HG03521 (cell line): ENCODE data around the gene CNNM3.

ENCODE experiments used
- ATAC-seq: cut with Tn5 transposase; IDR thresholded peaks from one replicate; pipeline ENCODE4 v1.9.1; 2021; ENCODE audit warnings: mild to moderate bottlenecking, moderate library complexity; ENCODE audit not compliant: unreplicated experiment

CNNM3 gene

DNA sequence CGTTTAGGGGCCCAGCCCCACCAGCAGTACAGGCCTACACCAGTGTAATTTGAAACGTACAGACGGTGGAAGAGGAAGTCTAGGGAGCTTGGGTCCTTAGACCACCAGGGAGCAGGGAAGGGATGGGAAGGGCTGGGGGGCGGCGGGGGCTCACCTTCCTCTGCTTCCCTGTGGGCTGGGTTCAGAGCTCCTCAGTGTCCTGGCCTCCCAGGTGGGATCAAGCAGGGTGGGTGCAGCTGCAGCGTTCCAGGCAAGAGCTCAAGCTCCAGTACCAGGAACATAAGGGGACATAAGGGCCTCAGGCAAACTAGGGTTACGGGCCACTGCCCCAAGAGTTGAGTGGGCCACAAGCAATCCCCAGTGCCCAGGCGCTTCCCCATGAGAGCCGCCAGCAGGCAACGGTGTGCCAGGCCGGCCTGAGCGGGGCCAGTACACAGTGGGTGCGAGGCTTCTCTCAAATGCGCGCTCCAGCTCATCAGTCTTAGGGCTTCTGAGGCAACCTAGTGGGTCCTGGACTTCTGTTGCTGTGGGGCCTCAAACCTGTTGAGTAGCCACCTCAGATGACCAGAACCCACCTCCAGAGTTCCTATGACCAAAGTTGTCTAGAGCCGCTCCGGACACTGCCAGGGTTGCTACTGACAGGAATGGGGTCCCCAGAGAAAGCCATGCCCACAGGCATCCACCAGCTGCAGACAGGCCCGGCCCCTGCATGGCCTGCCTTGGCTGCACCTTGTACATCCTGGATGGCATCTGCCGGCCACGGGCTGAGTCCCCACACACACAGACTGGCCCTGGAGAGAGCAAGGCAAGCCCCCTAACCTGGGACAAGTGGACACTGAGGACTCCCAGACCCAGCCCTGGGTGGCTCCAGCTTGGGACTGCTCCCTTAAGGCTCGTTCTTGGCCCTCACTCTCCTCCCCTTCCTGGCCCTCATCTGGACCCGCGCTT is 22.6 kb downstream of the CNNM3 start:
- ATAC-seq: peak; percentile 5

DNA sequence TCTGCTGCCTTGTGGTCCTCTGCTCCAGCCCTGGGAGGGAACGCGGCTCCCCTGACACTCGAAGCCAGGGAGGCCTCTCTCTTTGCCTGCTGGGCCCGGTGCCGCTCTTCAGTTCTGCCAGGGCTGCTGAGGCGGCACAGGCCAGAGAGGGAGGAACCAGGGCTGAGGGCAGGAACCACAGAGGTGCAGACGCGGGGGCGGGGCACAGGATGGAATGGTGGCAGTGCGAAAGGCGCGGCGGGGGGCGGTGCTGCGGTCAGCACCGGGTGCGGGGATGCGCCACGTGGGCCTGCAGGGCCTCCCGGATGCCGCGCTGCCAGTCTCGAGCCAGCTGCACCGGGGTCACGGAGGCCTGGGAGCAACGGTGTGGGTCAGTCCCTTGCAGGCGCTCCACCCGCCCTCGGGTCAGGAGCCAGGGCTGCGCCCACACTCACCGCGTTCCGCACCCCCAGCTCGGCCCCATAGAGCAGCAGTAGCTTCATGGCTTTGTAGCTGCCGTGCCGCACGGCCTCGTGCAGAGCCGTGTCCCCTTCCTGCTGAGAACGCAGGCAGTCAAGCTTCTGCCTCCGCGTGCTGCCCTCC is 23.3 kb downstream of the CNNM3 start:
- ATAC-seq: peak; percentile 57

DNA sequence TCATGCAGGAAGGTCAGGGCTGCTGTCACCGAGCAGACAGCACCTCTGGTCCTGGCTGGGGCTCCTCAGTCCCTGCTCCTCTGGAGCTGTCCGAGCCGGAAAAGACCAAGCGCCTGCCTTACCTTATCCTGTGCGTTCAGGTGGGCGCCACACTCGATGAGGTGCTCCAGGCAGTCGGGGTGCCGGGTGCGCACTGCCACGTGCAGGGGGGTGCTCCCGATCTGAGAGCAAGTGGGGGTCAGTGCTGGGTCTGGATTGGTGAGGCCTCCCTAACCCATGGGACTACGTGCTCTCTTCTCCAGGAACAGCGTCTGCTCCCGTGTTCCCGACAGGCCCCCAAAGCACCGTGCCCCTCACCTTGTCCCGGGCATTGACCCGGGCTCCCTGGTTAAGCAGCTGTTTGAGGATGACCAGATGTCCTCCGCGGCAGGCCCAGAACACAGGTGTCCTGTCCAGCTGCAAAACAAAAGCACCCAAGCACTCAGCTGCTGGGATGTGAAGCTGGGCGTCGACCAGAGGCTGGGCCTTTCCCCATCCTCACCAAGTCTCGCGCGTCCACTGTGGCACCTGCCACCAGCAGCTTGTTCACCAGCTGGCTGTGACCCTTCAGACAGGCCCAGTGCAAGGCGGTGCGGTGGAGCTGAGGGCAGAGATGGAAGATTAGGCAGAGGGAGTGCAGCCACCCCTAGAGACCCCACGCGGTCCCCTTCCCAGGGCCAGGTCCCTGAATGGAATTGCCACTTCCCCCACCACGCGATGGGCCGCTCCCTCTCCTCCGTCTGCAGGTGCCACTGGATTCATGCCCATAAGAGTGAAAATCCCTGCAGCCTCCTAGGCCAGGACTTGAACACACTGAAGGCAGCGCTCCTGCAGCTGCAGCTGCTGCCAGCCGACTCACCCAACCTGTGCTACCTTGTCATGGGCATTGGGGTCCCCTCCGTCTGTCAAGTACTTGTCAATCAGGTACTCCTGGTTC is 24.1 kb downstream of the CNNM3 start:
- no peak for ATAC-seq

DNA sequence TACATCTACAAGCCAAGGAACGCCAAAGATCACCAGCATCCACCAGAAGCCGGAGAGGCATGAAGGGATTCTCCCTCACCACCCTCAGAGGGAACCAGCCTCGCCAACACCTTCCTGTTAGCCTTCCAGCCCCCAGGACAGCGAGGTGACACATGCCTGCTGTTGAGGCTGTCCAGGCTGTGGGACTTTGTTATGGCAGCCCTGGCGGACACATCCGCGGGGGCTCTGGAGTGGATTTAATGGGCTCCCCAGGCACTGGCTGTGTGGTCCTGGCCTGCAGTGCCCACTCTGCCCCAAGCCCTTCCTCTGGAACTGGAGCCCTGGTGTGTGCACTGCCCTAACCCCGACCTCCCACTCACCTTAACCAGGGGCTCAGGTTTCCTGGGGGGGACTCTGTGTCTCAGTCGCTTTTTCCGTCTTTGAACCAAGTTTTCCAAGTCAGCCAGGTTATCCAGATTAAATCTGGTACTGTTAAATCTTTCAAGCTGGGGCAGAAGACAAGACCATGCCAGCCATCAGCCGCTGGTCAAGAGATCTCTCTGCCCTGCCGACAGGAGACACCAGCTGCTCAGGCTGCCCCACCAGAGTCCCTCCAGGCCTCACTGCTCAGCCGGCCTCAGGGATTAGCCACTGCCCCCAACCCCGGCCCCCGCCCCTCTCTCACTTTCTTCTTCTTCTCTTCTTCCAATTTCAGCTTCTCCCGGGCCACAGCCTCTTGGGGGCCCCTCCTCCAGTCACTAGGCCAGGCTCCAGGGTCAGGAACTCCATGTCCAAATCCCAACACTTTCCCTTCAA is 25.8 kb downstream of the CNNM3 start:
- ATAC-seq: no peak

DNA sequence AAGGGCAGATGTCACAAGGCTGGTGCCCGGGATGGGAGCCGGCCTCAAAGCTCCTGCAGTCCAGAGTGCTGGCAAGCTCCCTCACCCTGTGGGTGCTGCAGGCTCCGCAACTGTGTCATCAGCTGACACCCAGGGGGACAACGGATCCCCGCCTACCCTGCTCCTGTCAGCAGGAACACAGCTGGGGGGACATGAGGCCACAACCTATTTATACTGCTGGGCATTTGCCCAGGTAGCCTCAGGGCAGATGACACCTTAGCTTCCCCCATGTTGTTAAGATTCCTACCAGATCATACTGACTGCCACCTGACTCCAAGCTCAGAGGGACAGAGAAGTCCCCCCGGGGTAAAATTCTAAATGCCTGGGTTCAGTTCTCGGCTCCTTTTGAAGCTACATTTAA is 26.5 kb downstream of the CNNM3 start:
- no peak for ATAC-seq

DNA sequence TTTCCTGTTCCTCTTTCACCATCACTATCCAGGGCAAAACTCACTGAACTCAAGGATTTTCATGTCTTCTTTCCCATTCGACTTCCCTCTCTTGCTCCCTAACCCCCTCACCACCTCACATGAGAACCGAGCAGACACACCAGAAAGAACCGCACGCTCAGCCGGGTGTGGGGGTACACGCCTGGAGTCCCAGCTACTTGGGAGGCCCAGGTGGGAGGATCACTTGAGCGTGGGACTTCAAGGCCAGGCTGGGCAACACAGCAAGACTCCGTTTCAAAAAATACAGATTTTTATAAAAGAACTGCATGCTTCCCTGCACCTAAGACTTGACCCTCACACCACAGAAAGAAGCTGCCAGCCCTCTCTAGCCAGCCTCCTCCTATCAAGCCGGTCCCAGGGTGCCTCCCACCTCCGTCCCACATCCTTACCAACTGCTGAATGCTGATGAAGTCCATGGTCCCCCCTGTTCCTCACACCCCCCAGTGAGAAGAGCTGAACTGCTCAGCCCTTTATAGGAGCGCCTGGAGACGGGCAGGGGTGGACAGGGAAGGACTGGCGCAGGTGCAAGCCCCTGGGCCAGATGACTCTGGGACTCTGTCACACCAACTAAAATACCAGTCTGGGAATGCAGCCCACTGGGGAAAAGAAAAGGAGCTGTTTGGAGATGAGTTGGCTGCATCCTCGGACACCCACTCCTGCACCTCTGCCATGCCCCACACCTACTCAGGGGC is 27.6 kb downstream of the CNNM3 start, which contains the start of gene ANKRD23:
ANKRD23 (minus strand) TSS at position 484 of the 731 bp plus-strand sequence; CDS start at position 455, 29 bp downstream.
- no peak for ATAC-seq

DNA sequence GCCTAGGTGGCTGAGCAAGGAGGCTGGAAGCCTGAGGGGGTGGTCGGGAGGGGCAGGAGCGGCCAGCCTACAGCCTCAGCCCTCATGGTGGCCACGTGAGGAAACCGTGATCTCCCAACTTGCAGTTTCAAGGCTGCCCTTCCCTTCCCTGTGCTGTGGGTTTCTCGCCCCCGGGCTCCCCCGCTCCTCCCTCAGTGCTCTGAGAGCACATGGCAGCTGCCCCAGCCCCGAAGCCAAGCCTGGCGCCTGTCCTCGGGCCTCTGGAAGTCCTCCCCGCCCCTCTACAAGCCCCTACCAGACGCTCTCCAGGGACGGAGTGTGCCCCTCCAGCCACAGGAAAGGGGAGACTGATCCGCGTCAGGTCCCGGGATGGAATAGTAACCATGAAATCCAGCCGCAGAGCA is 28.3 kb downstream of the CNNM3 start:
- ATAC-seq: no peak

DNA sequence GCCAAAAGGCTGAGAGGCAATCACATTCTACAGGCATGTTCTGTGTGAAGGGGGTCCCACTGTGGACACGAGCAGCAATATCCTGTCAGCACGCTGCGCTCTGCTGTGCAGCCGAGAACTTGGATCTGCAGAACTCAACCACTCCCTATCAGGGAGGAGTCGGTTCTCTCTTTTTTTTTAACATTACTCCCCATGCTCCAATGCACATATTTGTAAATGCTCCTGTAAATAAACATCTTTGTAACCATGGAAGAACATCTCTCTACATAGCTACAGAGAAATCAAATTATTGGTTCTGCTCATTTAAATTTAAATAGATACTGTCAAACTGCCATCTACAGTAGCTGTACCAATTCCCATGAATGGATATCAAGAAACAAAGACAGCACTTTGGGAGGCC is 30.8 kb downstream of the CNNM3 start:
- no peak for ATAC-seq

DNA sequence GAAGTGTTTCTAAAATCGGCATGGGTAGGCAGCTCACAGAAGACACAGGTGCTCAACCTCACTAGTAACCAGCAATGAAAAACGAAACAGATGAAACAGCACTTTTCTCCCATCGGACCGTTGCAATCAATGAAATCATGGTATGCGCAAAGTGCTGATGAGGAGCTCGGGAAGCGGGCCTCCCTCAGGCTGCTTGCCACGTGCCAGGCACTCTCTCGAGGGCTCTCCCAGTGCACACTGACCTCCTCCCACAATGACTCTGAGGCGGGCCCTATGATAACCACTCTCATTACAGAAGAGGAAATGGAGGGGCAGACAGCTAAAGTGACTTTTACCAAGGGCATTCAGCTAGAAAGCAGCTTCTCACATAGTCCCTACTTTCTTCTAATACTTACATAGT is 31.5 kb downstream of the CNNM3 start:
- no peak for ATAC-seq

DNA sequence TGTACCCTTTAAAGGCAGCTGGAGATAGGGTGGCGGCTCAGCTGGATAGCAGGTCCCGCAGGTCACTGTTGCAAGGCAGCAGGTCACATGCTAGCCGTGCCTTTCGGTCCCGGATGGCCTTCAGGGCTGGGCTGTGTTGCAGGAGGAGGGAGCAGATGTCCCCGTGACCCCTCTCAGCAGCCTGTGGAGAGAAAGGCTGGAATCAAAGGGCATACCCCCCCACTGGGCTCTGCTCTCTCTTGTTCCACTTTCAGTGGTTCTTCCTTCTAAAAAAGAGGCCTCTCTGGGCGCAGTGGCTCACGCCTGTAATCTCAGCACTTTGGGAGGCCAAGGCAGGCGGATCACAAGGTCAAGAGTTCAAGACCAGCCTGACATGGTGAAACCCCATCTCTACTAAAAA is 32.2 kb downstream of the CNNM3 start:
- ATAC-seq: no peak

DNA sequence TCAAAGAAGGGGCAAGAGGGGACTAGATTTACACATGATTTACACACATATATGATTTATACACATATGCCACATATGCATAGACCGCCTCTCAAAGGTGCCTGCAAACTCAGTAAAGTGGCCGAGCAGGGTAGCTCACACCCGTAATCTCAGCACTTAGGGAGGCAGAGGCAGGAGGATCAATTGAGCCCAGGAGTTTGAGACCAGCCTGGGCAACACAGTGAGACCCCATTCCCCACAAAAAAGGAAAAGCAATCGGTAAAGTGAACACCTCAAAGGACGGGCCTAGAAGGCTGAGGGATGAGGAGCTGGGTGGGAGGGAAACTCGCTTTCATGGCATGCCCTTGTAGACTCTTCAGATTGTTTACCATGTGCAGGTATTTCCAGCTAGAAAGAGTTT is 36.6 kb downstream of the CNNM3 start:
- ATAC-seq: no peak

DNA sequence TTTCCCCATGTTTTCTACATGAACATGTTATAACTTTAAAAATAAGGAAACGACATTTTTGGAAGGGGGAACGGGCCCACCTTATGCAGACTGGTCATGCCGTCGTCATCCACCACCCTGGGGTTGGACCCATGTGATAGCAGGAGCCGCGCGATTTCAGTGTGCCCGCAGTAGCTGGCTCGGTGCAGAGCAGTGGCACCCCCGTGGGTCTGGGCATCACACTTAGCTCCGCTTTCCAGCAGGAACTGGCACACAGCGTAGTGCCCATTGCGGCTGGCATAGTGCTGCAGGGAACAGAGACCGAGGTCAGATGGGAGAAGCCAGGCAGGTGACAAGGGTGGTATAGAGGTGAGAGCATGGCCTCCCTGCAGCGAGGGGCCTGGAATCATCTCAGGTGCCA is 37.3 kb downstream of the CNNM3 start:
- ATAC-seq: no peak

DNA sequence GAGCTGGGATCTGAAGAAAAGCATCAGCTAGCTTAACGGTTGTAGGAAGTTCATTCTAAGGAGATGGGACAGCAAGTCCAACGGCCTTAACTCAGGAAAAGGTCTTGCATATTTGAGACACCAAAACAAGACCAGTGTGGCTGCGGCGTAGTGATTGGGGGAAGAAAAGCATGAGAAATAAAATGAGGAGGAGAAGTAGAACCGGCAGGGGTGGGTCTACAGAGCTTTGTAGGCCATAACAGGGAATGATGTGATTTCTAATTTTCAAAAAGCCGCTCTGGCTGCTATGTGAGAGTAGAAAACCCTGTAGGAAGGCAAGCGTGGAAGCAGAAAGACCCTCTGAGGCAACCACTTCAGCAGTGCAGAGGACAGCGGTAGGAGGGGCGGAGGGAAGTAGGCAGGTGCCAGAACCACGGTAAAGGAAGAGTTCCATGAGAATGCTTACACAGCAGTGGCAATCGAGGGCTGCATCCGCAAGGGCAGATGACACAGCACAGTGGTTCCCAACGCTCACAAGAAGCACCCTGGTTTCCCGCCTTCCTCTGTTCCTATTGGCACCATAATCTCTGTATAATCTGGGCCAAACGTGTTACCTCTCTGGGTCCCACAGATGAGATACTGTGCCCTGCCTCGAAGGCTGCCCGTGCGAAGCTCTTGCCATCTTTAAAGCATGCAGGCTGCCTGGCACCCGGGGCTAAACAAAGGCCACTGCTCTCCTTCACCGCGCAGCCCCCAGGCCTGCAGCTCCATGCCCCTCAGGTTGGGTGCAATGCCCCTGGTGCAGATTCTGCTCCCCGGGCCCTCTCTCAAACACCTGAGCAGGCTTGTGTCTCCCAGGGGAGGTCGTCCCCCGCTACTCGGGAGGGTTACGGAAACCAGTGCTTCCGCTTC is 41.0 kb downstream of the CNNM3 start:
- no peak for ATAC-seq

DNA sequence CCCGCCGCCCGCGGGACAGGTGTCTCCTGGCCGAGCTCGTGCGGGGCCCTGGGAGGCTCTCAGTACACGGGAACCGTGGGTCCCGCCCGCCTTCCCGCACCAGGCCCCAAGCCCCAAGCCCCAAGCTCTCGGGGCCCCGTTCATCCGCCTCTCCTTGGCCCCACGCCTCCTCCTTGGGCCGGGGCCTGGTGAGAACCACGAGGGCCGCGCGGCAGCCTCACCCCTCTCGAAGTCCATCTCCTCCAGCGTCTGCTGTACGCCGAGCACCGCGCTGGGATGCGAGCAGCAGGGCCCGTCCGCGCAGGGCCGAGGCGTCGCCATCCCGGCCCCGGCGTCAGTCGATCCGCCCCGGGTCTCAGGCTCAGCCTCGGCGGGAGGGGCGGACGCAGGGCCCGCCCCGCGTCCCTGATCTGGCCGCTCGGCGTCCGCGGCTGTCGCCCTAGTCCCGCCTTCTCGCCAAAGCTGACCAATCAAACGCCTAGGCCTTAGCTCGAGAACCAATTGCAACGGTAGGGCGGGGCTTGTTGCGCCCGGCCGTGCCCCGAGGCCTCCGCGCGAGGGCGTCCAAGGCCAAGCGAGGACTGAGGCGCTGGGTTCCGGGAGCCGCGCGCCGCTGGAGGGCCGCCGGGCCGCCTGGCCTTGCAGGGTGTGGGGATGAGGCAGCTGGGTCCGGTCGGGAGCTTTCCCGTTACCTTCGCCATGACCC is 41.8 kb downstream of the CNNM3 start, which contains the start of gene ANKRD39:
ANKRD39 (minus strand) TSS at position 350 of the 706 bp plus-strand sequence; CDS start at position 321, 29 bp downstream.
- ATAC-seq: peak; percentile 94

DNA sequence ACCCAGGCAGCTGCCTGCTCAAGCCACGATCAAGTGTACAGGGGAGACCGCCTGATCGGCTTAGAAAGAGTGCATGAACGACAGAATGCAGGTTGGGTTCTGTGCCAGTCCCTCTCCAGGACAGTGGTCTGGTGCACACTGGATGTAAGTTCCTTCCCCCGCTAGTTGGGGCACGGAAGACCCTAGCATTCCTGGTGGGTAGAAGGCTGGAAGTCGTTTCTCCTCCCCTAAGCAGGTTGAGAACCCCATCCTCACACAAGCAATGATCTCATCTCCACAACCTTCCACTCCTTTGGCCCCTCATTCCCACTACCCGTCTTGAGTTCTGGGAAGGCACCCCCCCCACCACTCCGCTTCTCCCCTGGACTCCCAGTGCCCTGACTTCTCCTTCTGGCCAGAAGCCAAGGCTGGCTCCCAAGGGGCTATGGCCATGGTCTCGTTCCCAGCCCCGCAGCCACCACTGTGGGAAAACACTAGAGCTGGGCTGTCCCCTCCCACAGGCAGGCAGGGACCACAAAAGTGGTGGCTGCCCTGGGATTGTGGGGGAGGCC is 43.1 kb downstream of the CNNM3 start:
- no peak for ATAC-seq

DNA sequence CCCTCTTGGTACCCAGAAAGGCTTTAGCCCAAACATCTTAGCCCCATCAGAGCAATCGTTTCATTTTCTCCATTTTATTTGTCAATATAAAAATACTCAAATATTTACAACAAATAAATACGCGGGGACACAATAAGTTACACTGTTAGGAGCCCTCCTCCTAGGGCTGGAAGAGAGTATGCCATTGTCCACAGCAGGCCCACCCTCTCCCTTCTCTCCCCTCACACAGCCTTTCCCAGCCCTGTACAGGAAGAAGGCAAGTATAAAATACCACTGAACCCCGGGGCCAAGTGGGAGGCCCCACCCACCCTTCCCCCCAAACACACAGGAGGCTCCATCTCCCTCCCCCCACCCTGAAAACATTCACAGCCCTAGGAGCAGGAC is 43.6 kb downstream of the CNNM3 start:
- ATAC-seq: no peak
